ENCODE measurements around the gene FCRL4. TPM values are rescaled to one million over a fixed set of nuclear protein-coding genes. Genes with fewer than 3 reads are reported as not detected.
A peak's percentile ranks its signal among the peaks of the same experiment; 100 is the strongest.

The FCRL4 gene
- total RNA-seq, 1 experiment from 2014 or later: not detected

DNA sequence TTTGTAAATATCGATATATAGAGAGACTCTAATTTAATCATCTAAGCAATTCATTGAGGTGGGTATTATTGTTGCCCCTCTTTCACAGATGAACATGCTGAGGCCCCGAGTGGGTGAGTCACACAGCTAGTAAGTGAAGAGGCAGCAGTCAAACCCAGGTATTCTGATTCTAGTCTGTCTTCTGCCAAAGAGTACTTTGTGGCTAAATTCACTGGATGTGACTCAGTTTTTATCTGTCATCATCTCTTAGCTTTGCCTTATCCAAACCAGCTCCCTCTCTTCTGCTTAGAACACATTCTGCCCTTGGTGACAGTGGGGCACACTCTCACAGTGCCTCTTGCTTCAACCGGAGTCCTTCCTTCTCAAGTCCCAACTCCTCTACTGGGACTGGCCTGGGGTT lies 57.0 kb downstream of the FCRL4 start:
- H3K36me3 Mint-ChIP-seq (ENCODE audit: insufficient read depth in 1 of 3, low read depth in 3 of 3): peaks cover 20 to 27% (median 20%) of the 10 kb centered on the region in 3 experiments
- no peak overlapping the region for H2AK5ac ChIP-seq (ENCODE audit: insufficient read length, low read length)
- H4K20me1 ChIP-seq (ENCODE audit: control insufficient read depth, insufficient read depth, insufficient read length): no peaks in the 10 kb centered on the region
- H3K4me1 Mint-ChIP-seq: peaks cover 33 to 47% of the 10 kb centered on the region in 2 experiments
- no peak overlapping the region for H2AFZ ChIP-seq (ENCODE audit: low read length)
- no peak overlapping the region for H3T11ph ChIP-seq (ENCODE audit: low read length)
- H4K5ac ChIP-seq (ENCODE audit: insufficient read length, low read depth, low read length): no peak overlapping the region
- H3K4me3 Mint-ChIP-seq: no peak overlapping the region
- DNase-seq: no peak
- 100% methylated on average over 1 of the region's 3 CpGs for WGBS (ENCODE audit: extremely low coverage, insufficient read length, low lambda C conversion rate)
- H3K4ac ChIP-seq (ENCODE audit: low read depth, low read length): no peak overlapping the region
- H3K79me2 ChIP-seq (ENCODE audit: insufficient read depth, low read length): no peaks in the 10 kb centered on the region
- H3K4me2 ChIP-seq (ENCODE audit: insufficient read depth, insufficient read length, low read length): no peak overlapping the region
- peaks cover 17% of the 10 kb centered on the region; the same call in 1 of the 2 replicates for H3K4me1 ChIP-seq (ENCODE audit: insufficient read depth, low read length)
- no peaks in the 10 kb centered on the region for H3K27me3 Mint-ChIP-seq (ENCODE audit: low read depth)
- H3K14ac ChIP-seq (ENCODE audit: insufficient read depth, low read length): no peak overlapping the region
- no peaks in the 10 kb centered on the region; the same call in 1 of the 2 replicates for H3K27me3 ChIP-seq (ENCODE audit: insufficient read depth, low read length)
- H4K8ac ChIP-seq (replicated peaks; ENCODE audit: insufficient read length, low read depth, low read length): no peak overlapping the region
- H3K9me3 Mint-ChIP-seq: peaks cover 24 to 26% of the 10 kb centered on the region in 2 experiments
- H2BK15ac ChIP-seq (ENCODE audit: low read depth, low read length): no peak overlapping the region
- H3K9me3 ChIP-seq (ENCODE audit: control insufficient read depth, low read depth, low read length): no peaks in the 10 kb centered on the region
- H3K18ac ChIP-seq (ENCODE audit: insufficient read length, low read depth, low read length): no peak overlapping the region
- TF ChIP-seq CTCF (conservative IDR thresholded peaks at IDR 0.05): no peak
- no peak overlapping the region for H3K23ac ChIP-seq (ENCODE audit: insufficient read length, low read depth, low read length)
- no peaks in the 10 kb centered on the region for H3K79me1 ChIP-seq (ENCODE audit: insufficient read depth, low read depth, low read length, poor library complexity, severe bottlenecking)
- no peak overlapping the region for H3K27ac Mint-ChIP-seq
- H2BK5ac ChIP-seq (ENCODE audit: insufficient read length, low read length): no peak overlapping the region
- no peak overlapping the region for H4K91ac ChIP-seq (ENCODE audit: insufficient read length, low read depth, low read length)
- H2BK12ac ChIP-seq (ENCODE audit: insufficient read length, low read depth, low read length): no peak overlapping the region
- no peak overlapping the region for H3K9ac ChIP-seq (ENCODE audit: extremely low read depth, insufficient read length, low read length)
- no peak overlapping the region for H3K27ac ChIP-seq (ENCODE audit: insufficient read length, low read depth, low read length)
- peak overlapping the region; percentile 29 for H2BK20ac ChIP-seq (ENCODE audit: low read depth, low read length, poor library complexity, severe bottlenecking)
- H3K56ac ChIP-seq (ENCODE audit: insufficient read length, low read depth, low read length): no peak overlapping the region
- no peaks in the 10 kb centered on the region for H3K23me2 ChIP-seq (ENCODE audit: insufficient read length, low read depth, low read length, poor library complexity, severe bottlenecking)
- no peak overlapping the region for H2BK120ac ChIP-seq (ENCODE audit: low read depth, low read length, poor library complexity, severe bottlenecking)
